PC-9 (cell line): ENCODE results near the gene TEDC2. TPM values are rescaled to one million over a fixed set of nuclear protein-coding genes. Genes with fewer than 3 reads are reported as not detected.

Experiments used
- BruUV-seq: library from RNA; stranded (reverse); fragments of 400-500 nt; replicated peaks from 2 replicates; lab custom pipeline; 2021; lab: Mats Ljungman, UMichigan
- CTCF ChIA-PET: fragments of 300-600 bp; sonication (Branson Sonifier 250); formaldehyde crosslinking; loops from one replicate; lab custom pipeline; 2022; ENCODE audit warnings: antibody characterized with exemption; lab: Charles Lee
- POLR2A ChIA-PET: fragments of 300-600 bp; sonication (Branson Sonifier 250); formaldehyde crosslinking; loops from one replicate; lab custom pipeline; 2022; ENCODE audit warnings: antibody characterized with exemption; ENCODE audit not compliant: unreplicated experiment; lab: Charles Lee
- DNase-seq, 2 experiments: peaks; one replicate each; pipeline versions ENCODE4 v3.0.0 to v3.0.0-alpha.2; 2015 to 2022; ENCODE audit warnings: mixed read lengths in 1 of 2
- H2AFZ ChIP-seq: fragments of 200-600 bp; sonication (generic); 2 replicates; pipeline ENCODE4 v1.8.1; 2017; ENCODE audit warnings: antibody characterized with exemption
- H3F3A ChIP-seq: fragments of 200-600 bp; sonication (generic); 2 replicates; pipeline ENCODE4 v1.8.1; 2017; ENCODE audit warnings: antibody characterized with exemption, mild to moderate bottlenecking, low read depth; ENCODE audit not compliant: insufficient read depth
- H3K27ac ChIP-seq: fragments of 200-600 bp; sonication (generic); 2 replicates; pipeline ENCODE4 v1.6.1; 2016; ENCODE audit warnings: mixed run types
- H3K27me3 ChIP-seq: fragments of 200-600 bp; sonication (generic); 2 replicates; pipeline ENCODE4 v1.6.1; 2016; ENCODE audit warnings: low read depth, mixed run types; ENCODE audit not compliant: insufficient read depth
- H3K36me3 ChIP-seq: fragments of 200-600 bp; sonication (generic); 2 replicates; pipeline ENCODE4 v1.6.1; 2016; ENCODE audit warnings: low read depth, mixed run types
- H3K4me1 ChIP-seq: fragments of 200-600 bp; sonication (generic); replicated peaks from 2 replicates; pipeline ENCODE4 v1.6.1; 2016; ENCODE audit warnings: mixed run types; ENCODE audit not compliant: insufficient read depth
- H3K4me2 ChIP-seq: fragments of 200-600 bp; sonication (generic); 2 replicates; pipeline ENCODE4 v1.6.1; 2017; ENCODE audit warnings: mixed run types
- H3K4me3 ChIP-seq: fragments of 200-600 bp; sonication (generic); 2 replicates; pipeline ENCODE4 v1.6.1; 2016; ENCODE audit warnings: mixed run types
- H3K79me2 ChIP-seq: fragments of 200-600 bp; sonication (generic); 2 replicates; pipeline ENCODE4 v1.6.1; 2017; ENCODE audit warnings: low read depth, mixed run types
- H3K9me2 ChIP-seq: fragments of 200-600 bp; sonication (generic); 2 replicates; pipeline ENCODE4 v1.8.1; 2017; ENCODE audit warnings: mild to moderate bottlenecking; ENCODE audit not compliant: insufficient read depth
- H3K9me3 ChIP-seq: fragments of 200-600 bp; sonication (generic); 2 replicates; pipeline ENCODE4 v1.8.1; 2016; ENCODE audit warnings: low read depth; ENCODE audit not compliant: insufficient read depth
- H4K20me1 ChIP-seq: fragments of 200-600 bp; sonication (generic); 2 replicates; pipeline ENCODE4 v1.8.1; 2017; ENCODE audit not compliant: insufficient read depth
- CTCF ChIP-seq: fragments of 200-600 bp; sonication (generic); conservative IDR thresholded peaks from 2 replicates; pipeline ENCODE4 v1.6.1; 2017; ENCODE audit warnings: mixed run types, antibody characterized with exemption, mild to moderate bottlenecking, moderate library complexity
- EZH2 ChIP-seq: fragments of 200-600 bp; sonication (generic); IDR thresholded peaks from 2 replicates; pipeline ENCODE4 v1.8.0; 2017; ENCODE audit warnings: antibody characterized with exemption, low read depth
- intact Hi-C: fragments of 100-400 bp; cut with micrococcal nuclease; formaldehyde crosslinking; loops from one replicate; pipeline ENCODE4 v1.10.0; 2022; ENCODE audit not compliant: unreplicated experiment
- total RNA-seq: library from RNA; stranded (reverse); gene quantifications from 2 replicates; pipeline ENCODE4 v1.2.3, GENCODE V29; 2021

TEDC2 gene
- total RNA-seq, 1 experiment from 2014 or later, result 26.3 TPM

- H3K9me2 ChIP-seq, result no peaks in the 10 kb centered on the region
- CTCF ChIA-PET, result interaction anchor here (0.5 kb wide), 1 partner anchor 43 kb away, joined by 3 read pairs; no protein-coding TSS in a partner anchor
- H3K4me1 ChIP-seq, result peaks cover 19% of the 10 kb centered on the region
- H3K9me3 ChIP-seq, result no peaks in the 10 kb centered on the region
- H3K27ac ChIP-seq, result no peak overlapping the region
- H2AFZ ChIP-seq, result no peak overlapping the region
- H3K4me2 ChIP-seq, result peak overlapping the region; percentile 94
- no peak for DNase-seq
- no TSS peak for BruUV-seq
- POLR2A ChIA-PET, result no interaction called here
- H3K79me2 ChIP-seq, result peaks cover 7% of the 10 kb centered on the region
- H3F3A ChIP-seq, result peaks cover 38% of the 10 kb centered on the region
- H3K4me3 ChIP-seq, result peak overlapping the region; percentile 61; the same call in 1 of the 2 replicates
- intact Hi-C loops, result no loop called here
- 0 out of 2 replicates have a peak, but pooled peaks cover 4% of the 10 kb centered on the region for H4K20me1 ChIP-seq
- no peaks in the 10 kb centered on the region for H3K27me3 ChIP-seq
- TF ChIP-seq EZH2, result no peak
- H3K36me3 ChIP-seq, result no peaks in the 10 kb centered on the region
Measured at GRCh38 chr16:2460916-2461315, 1.0 kb downstream of the TEDC2 start.

- Histone ChIP-seq H4K20me1 (0 out of 2 replicates have a peak, but pooled peaks cover 4% of the 10 kb centered on the region), H3K9me2 (no peaks in the 10 kb centered on the region), H3K27ac (no peak overlapping the region), H3K4me2 (no peak overlapping the region), H3K9me3 (no peaks in the 10 kb centered on the region), H2AFZ (no peak overlapping the region), H3K79me2 (peaks cover 7% of the 10 kb centered on the region), H3K27me3 (no peaks in the 10 kb centered on the region), H3K36me3 (no peaks in the 10 kb centered on the region), H3K4me3 (no peak overlapping the region), H3K4me1 (peaks cover 19% of the 10 kb centered on the region), H3F3A (peaks cover 39% of the 10 kb centered on the region)
- no peak for TF ChIP-seq EZH2
- TF ChIP-seq CTCF, result no peak
- intact Hi-C loops, result no loop called here
- DNase-seq, result no peak
- ChIA-PET POLR2A (interaction anchor here (0.7 kb wide), 1 partner anchor 481 kb away, joined by 6 read pairs; the partner anchor contains the start of gene NOXO1), CTCF (no interaction called here)
- BruUV-seq, result no TSS peak
Measured at GRCh38 chr16:2462031-2462866, 2.3 kb downstream of the TEDC2 start.

- no peaks in the 10 kb centered on the region for H3K9me2 ChIP-seq
- 0 out of 2 replicates have a peak, but pooled peaks cover 4% of the 10 kb centered on the region for H4K20me1 ChIP-seq
- H3K27ac ChIP-seq, result no peak overlapping the region
- ChIA-PET CTCF (interaction anchor here (0.6 kb wide), 1 partner anchor 171 kb away, joined by 4 read pairs; no protein-coding TSS in a partner anchor), POLR2A (no interaction called here)
- no peak for TF ChIP-seq EZH2
- no peak for TF ChIP-seq CTCF
- H3K9me3 ChIP-seq, result no peaks in the 10 kb centered on the region
- H3K79me2 ChIP-seq, result peaks cover 7% of the 10 kb centered on the region
- no peak overlapping the region for H3K4me2 ChIP-seq
- no peaks in the 10 kb centered on the region for H3K27me3 ChIP-seq
- no TSS peak for BruUV-seq
- intact Hi-C loops, result no loop called here
- peaks cover 21% of the 10 kb centered on the region; the same call in 1 of the 2 replicates for H3F3A ChIP-seq
- no peaks in the 10 kb centered on the region for H3K36me3 ChIP-seq
- no peak overlapping the region for H2AFZ ChIP-seq
- no peak overlapping the region for H3K4me3 ChIP-seq
- H3K4me1 ChIP-seq, result peaks cover 33% of the 10 kb centered on the region
- DNase-seq, result no peak
Measured at GRCh38 chr16:2464333-2464732, 4.4 kb downstream of the TEDC2 start.
